ENCODE measurements around the gene FAU. TPM values are rescaled to one million over a fixed set of nuclear protein-coding genes. Genes with fewer than 3 reads are reported as not detected.

The FAU gene
- total RNA-seq, 2 experiments from 2014 or later = 1,937 to 1,976 TPM

GRCh38 chr11:65111159-65111743 is 10.7 kb downstream of the FAU start:
- Histone ChIP-seq H3K27me3 (ENCODE audit: control insufficient read depth in 1 of 2, insufficient read depth in 2 of 2, low read length in 2 of 2) (no peaks in the 10 kb centered on the region), H3K4me1 (ENCODE audit: insufficient read depth, low read length) (peaks cover 57% of the 10 kb centered on the region), H3K9me3 (ENCODE audit: control insufficient read depth in 1 of 2, insufficient read depth in 1 of 2, low read length in 2 of 2) (no peaks in the 10 kb centered on the region), H3K4me3 (ENCODE audit: low read length) (peak overlapping the region; percentile 81), H3K27ac (ENCODE audit: low read depth in 1 of 2, low read length in 2 of 2) (no peak overlapping the region), H3K36me3 (ENCODE audit: insufficient read depth, low read length) (peaks cover 35% of the 10 kb centered on the region)
- Mint-ChIP-seq H3K27ac (peak overlapping the region; percentile 92), H3K4me1 (ENCODE audit: low read depth) (peaks cover 36% of the 10 kb centered on the region), H3K36me3 (ENCODE audit: low read depth) (peaks cover 32% of the 10 kb centered on the region), H3K27me3 (no peaks in the 10 kb centered on the region), H3K9me3 (no peaks in the 10 kb centered on the region), H3K4me3 (peak overlapping the region; percentile 95)
- CTCF ChIA-PET = interaction anchor here (0.8 to 4.1 kb wide), 12 partner anchors 9 to 98 kb away, joined by 3 to 58 read pairs (median 10); partner anchors contain the start of genes ARL2, CAPN1, FAU and MRPL49
- intact Hi-C loops (cut with DNase I, micrococcal nuclease) = loop anchor here in 1 of 2 experiments (5.0 to 10.0 kb wide), 2 partner anchors 309 to 414 kb away; partner anchors contain the start of genes MAP4K2 and SCYL1
- no peak for TF ChIP-seq CTCF (IDR thresholded peaks at IDR 0.05)
- POLR2A ChIA-PET = interaction anchor here (0.6 to 6.5 kb wide), 16 partner anchors 10 to 461 kb away, joined by 3 to 91 read pairs (median 6); partner anchors contain the start of genes ARL2, CDC42EP2, CDCA5 and FAM89B
- DNase-seq = no peak
- no peak for ATAC-seq (ENCODE audit: poor library complexity)

- Mint-ChIP-seq H3K9me3 (no peaks in the 10 kb centered on the region), H3K4me1 (ENCODE audit: low read depth) (peaks cover 36% of the 10 kb centered on the region), H3K4me3 (peak overlapping the region; percentile 32), H3K36me3 (ENCODE audit: low read depth) (peaks cover 40% of the 10 kb centered on the region), H3K27me3 (no peaks in the 10 kb centered on the region), H3K27ac (peak overlapping the region; percentile 92)
- peak; percentile 90 to 99 (median 95) for DNase-seq
- ChIA-PET POLR2A (interaction anchor here (0.8 to 6.5 kb wide), 6 partner anchors 11 to 366 kb away, joined by 3 to 91 read pairs (median 29); partner anchors contain the start of genes ARL2, FAU, MRPL49 and RASGRP2), CTCF (interaction anchor here (0.7 to 4.1 kb wide), 18 partner anchors 9 to 250 kb away, joined by 3 to 58 read pairs (median 4); partner anchors contain the start of genes ARL2, FAU, MRPL49 and VPS51)
- Histone ChIP-seq H3K9me3 (ENCODE audit: control insufficient read depth in 1 of 2, insufficient read depth in 1 of 2, low read length in 2 of 2) (no peaks in the 10 kb centered on the region), H3K36me3 (ENCODE audit: insufficient read depth, low read length) (peaks cover 35% of the 10 kb centered on the region), H3K27ac (ENCODE audit: low read depth in 1 of 2, low read length in 2 of 2) (peak overlapping the region; percentile 33 to 53), H3K4me1 (ENCODE audit: insufficient read depth, low read length) (peaks cover 48% of the 10 kb centered on the region), H3K4me3 (ENCODE audit: low read length) (no peak overlapping the region), H3K27me3 (ENCODE audit: control insufficient read depth in 1 of 2, insufficient read depth in 2 of 2, low read length in 2 of 2) (no peaks in the 10 kb centered on the region)
- intact Hi-C loops (cut with DNase I, micrococcal nuclease) = loop anchor here (1.0 to 10.0 kb wide), 5 partner anchors 8 to 414 kb away; partner anchors contain the start of genes VPS51 (in 2 of the 2), CAPN1 (in 1 of the 2), MAP4K2 (in 1 of the 2) and SCYL1 (in 1 of the 2)
- peak; percentile 58 for ATAC-seq (ENCODE audit: poor library complexity)
- peak; percentile 94 for TF ChIP-seq CTCF (IDR thresholded peaks at IDR 0.05)
Measured at GRCh38 chr11:65110354-65110861, 11.5 kb downstream of the FAU start.

Data from CD4-positive, alpha-beta T cell (primary cell).